AML-193 (cell line): ENCODE measurements around the gene TAF12.
A peak's percentile ranks its signal among the peaks of the same experiment; 100 is the strongest.
"Not testable (repeated sequence)": the region's sequence is repeated elsewhere in the genome, so short reads cannot be mapped to it uniquely, and the experiment has no call there.

Experiments
- DNase-seq, 2 experiments: peaks; one replicate each; lab custom pipeline; 2025; lab: John Stamatoyannopoulos, UW

Gene TAF12

DNA sequence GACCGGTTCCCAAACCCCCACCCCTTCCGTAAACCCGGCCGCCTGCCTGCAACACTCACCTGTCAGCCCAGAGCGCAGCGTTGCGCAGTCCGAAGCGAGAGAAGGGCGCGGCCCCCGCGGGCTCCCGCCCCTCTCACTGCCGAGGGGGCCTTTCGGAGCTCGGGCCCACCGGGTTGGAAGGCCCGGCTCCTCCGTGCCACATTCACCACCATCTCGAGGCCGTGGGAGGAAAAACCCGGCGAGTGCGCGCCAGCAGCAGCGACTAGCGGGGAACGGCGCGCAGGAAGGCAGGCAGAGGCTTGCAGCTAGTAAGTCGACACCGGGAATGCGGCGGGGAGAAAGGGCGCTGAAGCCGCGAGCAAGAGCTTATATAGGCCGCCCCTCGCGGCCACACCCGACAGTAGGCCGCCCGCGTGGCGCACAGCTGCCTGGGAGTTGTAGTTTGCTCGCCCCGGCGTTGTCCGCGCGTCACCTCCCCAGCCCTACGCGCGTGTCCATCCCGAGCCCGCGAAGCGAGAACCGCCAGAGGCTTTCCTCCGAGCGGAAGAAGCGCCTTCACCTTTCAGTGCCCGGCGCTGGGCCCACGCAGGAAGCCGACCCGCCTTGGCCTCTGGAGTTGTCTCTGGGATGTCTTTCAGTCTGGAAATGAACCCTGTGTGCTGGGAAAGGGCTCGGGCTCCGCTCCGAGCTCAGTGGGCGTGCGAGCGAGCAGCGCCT is 61.2 kb downstream of the TAF12 start:
- peak; percentile 94 for DNase-seq

DNA sequence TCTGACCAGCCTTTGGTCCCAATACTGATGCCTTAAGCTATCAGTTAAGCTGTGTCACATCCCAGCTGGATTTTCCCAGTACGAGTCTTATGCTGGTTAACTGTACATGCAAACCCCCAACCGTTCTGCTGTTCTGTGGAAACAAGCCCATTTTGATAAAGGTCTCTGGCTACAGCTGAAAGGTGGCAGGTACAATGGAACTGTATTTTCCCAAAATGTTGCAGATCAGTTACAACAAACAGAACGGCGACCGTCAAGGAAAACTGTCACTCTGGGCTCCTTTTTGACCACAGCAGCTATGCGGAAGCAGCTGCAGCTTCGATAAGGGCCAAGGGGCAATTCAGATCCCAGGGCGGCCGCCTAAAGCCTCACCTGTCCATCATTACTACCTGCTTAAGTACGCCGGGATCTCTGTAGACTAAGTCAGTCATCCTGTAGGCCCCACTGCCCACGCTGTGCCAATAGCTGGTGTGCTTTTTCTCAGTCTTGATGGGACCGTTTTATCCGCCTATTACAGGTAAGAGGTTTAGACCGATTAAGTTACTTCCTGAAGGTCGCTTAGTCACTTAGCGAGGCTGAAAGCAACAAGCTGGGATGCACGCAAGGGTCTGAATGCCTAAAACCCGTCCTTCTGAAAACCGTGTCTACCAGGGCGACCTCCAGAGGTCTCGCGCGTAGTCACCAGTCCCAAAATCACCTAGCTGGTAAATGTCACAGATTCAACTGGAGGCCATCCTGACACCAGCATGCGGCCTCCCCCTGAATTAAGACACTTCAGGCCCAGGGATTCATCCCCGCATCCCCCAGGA is 61.9 kb downstream of the TAF12 start:
- DNase-seq, result peak; percentile 25 to 43

DNA sequence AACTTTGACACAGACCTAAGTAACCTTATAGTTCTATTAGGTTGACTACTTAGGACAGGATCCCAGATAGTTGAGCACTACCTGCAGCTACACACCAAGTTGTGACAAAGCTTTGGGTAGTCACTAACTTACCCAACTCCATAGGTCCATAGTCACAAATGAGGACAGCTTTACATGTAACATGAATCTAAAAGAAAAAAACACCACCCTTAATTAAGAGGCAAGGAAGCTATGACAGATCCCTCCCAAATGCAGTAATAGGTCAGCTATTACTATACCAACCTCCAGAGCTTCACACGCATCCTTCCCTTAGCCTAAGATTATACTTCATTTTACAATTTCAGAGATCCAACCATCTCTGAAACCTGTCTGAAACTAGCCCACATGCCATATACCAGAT is 63.5 kb downstream of the TAF12 start:
- DNase-seq, result no peak

DNA sequence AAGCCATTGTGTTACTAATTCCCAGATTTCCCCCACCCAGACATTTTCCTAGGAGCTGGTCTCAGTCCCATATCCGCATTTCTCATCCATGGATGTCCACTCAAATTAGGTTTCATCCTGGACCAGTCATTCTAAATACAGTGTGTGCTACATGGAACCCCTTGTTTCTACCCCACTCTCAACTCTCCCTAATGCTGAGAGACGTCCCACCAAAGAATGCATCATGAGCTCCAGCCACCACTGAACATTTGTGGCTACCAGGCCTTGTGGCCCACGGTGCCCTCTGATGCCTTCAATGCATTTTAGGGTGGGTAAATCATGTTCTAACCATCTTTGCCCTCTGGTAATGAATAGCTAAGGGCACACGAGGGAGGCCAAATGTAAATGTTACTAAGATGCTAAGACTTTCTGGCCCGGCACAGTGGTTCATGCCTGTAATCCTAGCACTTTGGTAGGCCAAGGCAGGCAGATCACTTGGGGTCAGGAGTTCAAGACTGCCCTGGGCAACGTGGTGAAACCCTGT is 64.1 kb downstream of the TAF12 start:
- no peak for DNase-seq

DNA sequence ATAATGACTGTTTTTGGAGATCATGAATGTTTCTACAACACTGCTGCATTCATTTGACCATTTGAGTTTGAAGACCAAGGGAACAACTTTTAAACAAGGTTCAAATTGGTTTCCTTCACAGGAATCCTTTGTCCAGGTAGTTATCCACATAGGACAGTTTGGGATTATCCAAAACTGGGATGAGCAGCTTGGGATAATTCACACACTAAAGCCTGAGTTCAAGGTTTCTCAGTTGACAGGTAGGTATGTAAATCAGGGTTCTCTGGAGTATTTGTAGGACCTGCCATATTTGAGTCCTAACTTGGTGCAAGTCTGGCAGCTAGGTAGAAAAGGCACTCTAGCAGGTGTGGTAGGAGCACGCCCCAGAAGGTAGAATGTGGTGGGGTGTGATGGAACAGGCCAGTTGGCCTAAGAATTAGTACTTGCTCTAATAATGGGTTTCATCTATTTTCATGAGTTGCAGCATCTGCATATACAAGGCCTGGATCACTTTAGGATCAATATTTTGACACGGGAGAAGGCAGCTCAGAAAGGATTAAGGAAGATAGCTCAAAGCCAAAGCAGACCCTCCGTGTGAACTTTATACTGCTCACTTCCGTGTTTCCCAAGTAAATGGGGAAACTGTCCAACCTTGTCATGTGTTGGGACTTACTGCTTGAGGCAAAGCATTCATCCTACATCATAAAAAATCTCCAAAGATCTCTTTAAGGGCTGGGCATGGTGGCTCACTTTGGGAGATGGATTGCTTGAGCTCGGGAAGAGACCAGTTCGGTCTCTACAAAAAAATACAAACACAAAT is 64.9 kb downstream of the TAF12 start:
- no peak for DNase-seq

DNA sequence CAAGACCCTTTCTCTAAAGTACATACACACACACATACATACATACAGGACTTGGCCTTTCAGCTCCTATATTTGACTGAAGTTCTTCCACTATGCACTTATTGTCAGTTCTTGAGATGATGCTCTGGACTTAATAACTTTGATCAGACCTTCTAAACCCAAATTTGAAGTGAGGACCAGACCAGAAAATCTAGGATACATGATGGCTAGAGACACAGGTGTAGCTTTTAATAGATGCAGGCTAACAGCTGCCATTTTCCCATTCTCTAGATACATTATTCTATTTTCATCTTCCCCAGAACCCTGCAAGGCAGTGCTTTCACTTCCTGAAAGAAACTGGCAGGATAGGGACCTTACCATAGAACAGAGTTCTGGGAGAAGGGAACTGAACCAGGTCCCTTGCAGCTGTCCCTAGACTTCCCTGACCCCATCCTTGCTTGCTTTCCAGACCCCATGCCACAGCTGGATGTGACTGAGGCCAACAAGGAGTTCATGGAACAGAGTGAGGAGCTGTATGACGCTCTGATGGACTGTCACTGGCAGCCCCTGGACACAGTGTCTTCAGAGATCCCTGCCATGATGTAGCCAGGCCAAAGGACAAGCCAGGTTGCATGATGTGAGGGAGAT is 65.7 kb downstream of the TAF12 start:
- no peak for DNase-seq

DNA sequence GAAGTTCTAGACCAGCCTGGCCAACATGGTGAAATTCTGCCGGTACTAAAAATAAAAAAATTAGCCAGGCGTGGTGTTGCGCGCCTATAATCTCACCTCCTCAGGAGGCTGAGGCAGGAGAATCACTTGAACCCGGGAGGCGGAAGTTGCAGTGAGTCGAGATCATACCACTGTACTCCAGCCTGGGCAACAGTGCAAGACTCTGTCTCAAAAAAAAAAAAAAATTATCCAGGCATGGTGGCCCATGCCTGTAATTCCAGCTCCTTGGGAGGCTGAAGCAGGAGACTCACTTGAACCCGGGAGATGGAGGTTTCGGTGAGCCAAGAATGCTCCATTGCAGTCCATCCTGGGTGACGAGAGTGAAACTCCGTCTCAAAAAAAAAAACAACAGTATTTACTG is 69.3 kb downstream of the TAF12 start:
- DNase-seq, result no peak

DNA sequence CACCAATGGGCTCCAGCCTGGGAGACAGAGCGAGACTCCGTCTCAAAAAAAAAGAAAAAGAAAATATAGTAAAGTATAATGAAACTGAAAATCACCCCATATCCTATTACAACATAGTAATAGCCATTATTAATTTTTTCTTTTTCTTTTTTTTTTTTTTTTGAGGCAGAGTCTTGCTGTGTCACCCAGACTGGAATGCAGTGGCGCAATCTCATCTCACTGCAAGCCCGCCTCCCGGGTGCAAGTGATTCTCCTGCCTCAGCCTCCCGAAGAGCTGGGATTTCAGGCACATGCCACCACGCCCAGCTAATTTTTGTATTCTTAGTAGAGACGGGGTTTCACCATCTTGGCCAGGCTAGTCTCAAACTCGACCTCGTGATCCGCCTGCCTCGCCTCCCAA is 70.0 kb downstream of the TAF12 start:
- DNase-seq, result not testable (repeated sequence)

DNA sequence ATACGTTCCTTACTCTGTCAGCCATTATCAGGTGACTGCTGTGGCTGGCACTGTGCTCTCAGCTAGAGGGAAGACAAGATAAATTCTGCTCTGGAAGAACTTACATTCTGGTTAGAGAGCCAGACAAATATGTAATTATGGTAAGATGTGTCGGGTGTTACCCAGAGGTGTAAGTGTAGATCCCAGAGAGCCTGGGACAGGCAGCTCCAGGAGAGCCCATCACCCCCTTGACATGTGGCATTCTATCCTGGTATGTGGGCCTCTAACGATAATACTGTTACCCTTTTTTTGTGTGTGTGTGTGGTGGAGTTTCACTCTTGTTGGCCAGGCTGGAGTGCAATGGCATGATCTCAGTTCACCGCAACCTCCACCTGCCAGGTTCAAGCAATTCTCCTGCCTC is 71.0 kb downstream of the TAF12 start:
- DNase-seq, result no peak

DNA sequence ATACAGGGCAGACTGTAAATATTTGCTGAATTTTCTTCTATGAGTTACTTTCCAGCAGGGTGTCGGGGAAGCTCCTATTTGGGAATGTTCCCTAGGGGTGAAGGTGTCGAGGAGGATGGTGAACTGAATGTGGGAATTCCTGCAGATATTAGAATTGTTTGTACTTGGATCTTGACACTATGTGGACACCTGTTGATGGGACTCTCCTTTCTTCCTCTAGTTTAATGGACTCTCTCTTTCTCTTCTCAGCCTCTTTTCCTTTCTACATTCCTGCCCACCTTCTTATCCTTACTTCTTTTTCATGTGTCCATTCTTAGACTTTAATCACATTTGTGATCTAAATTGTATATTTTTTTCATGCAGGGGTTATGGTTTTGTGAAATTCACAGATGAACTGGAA is 75.9 kb downstream of the TAF12 start:
- DNase-seq, result no peak

DNA sequence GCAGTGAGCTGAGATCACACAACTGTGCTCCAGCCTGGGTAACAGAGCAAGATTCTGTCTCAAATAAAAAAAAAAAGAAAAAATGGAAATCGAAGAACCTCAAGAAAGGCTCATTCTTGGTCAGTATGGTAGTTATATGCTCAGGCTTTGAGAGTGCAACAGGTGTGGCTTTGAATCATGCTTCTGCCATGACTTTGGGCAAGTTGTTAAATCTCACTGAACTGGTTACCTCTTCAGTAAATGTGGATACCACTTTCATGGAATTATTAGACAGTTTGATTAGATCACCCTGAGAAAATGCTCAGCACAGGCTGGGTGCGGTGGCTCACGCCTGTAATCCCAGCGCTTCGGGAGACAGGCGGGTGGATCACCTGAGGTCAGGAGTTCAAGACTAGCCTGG is 77.1 kb downstream of the TAF12 start:
- no peak for DNase-seq

DNA sequence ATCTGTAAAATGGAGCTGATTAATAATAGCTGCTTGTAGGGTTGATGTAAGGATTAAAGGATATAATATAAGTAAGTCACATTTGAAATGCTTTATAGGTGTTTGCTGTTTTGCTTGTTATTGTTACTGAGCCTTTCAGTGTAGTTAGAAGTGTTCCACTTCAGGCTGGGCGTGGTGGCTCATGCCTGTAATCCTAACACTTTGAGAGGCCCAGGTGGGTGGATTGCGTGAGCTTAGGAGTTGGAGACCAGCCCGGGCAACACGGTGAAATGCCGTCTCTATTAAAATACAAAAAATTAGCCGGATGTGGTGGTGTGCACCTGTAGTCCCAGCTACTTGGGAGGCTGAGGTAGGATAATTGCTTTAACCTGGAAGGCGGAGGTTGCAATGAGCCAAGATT is 77.8 kb downstream of the TAF12 start:
- DNase-seq, result no peak

DNA sequence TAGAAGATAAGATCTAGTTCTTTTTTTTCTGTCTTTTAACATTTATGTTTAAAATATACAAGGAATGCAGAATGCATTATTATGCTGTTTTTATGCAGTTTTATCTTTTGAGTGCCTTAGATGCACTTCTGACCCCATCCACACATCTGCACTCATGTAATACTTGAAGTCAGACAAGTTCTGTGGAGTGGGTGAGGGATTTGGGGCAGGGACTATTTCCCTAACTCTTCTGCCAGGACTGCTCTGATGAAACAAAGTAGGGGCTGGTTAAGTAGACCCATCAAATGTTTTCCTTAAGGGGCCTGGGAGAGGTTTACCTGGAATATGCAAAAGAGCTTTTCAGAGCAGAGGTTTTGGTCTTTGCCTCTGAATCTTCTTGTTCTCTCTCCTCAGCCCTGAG is 78.6 kb downstream of the TAF12 start:
- DNase-seq, result no peak

DNA sequence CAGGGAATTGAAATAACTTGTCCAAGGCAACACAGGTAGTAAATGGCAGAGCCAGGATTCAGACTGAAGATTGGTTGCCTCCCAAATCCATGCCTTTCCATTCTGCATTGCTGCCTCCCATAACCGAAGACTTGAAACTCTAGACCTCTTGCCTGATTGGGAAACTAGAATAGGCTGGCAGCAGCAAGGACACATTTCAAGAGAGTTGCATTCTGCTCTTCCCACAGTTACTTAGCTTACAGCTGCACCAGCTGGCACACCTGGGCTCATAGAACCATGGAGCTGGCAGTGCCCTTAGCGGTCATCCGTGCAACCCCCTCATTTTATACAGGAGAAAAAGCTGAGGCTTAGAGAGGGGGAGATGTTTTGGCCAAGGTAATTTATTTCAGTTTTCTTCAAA is 82.0 kb downstream of the TAF12 start:
- DNase-seq, result no peak
